RWPE1 (cell line): ENCODE data around the gene EVC.
A peak's percentile ranks its signal among the peaks of the same experiment; 100 is the strongest.

Experiments
- CTCF ChIA-PET: fragments of 350-600 bp; sonication (Branson Sonifier 250); formaldehyde crosslinking; extraction: SDS; loops from one replicate; lab custom pipeline; 2021; lab: Yijun Ruan, JAX
- POLR2A ChIA-PET: fragments of 400-600 bp; formaldehyde crosslinking; extraction: SDS; loops from one replicate; lab custom pipeline; 2020; ENCODE audit warnings: antibody characterized with exemption; ENCODE audit not compliant: low non-redundant PET; lab: Yijun Ruan, JAX
- DNase-seq: peaks from one replicate; pipeline ENCODE4 v3.0.0; 2012; ENCODE audit warnings: low spot score
- H3K27ac ChIP-seq: fragments of 450-650 bp; 2 replicates; pipeline ENCODE4 v1.5.1; 2017
- CTCF ChIP-seq: fragments of 450-650 bp; conservative IDR thresholded peaks from 2 replicates; pipeline ENCODE4 v1.5.1; 2017; ENCODE audit warnings: low read depth, mild to moderate bottlenecking

Gene EVC

GRCh38 chr4:5774416-5775036, 63.5 kb downstream of the EVC start:
- ChIA-PET CTCF (interaction anchor here (0.5 kb wide), 1 partner anchor 853 kb away, joined by 3 read pairs; no protein-coding TSS in a partner anchor), POLR2A (no interaction called here)
- 0 out of 2 replicates have a peak overlapping the region, but pooled peaks have one; percentile 94 for H3K27ac ChIP-seq
- no peak for DNase-seq
- no peak for TF ChIP-seq CTCF

GRCh38 chr4:5776510-5776909, 65.5 kb downstream of the EVC start:
- CTCF ChIA-PET = no interaction called here

GRCh38 chr4:5780831-5781480, 70.0 kb downstream of the EVC start:
- TF ChIP-seq CTCF = no peak
- CTCF ChIA-PET = interaction anchor here (0.6 kb wide), 2 partner anchors 635 to 873 kb away, joined by 3 read pairs; no protein-coding TSS in a partner anchor
- POLR2A ChIA-PET = no interaction called here
- no peak for DNase-seq
- peak overlapping the region; percentile 32; the same call in 1 of the 2 replicates for H3K27ac ChIP-seq

More at GRCh38 chr4:5776510-5776909, 65.5 kb downstream of the EVC start:
- POLR2A ChIA-PET = interaction anchor here (0.6 kb wide), 1 partner anchor 10 kb away, joined by 7 read pairs; no protein-coding TSS in a partner anchor
- H3K27ac ChIP-seq = no peak overlapping the region
- no peak for DNase-seq
- TF ChIP-seq CTCF = no peak

- peak overlapping the region; percentile 32; the same call in 1 of the 2 replicates for H3K27ac ChIP-seq
- no peak for DNase-seq
- ChIA-PET CTCF (interaction anchor here (0.6 kb wide), 1 partner anchor 874 kb away, joined by 3 read pairs; no protein-coding TSS in a partner anchor), POLR2A (no interaction called here)
- TF ChIP-seq CTCF = no peak
Measured at GRCh38 chr4:5781691-5782090, 70.7 kb downstream of the EVC start.

- DNase-seq = no peak
- ChIA-PET CTCF (no interaction called here), POLR2A (no interaction called here)
- H3K27ac ChIP-seq = no peak overlapping the region
- TF ChIP-seq CTCF = no peak
Measured at GRCh38 chr4:5782829-5783476, 72.0 kb downstream of the EVC start.

- no peak for DNase-seq
- no peak overlapping the region for H3K27ac ChIP-seq
- TF ChIP-seq CTCF = no peak
- POLR2A ChIA-PET = interaction anchor here (0.6 kb wide), 1 partner anchor 46 kb away, joined by 3 read pairs; no protein-coding TSS in a partner anchor
- CTCF ChIA-PET = no interaction called here
Measured at GRCh38 chr4:5783486-5783885, 72.5 kb downstream of the EVC start.
